Fibroblast of upper back skin (primary cell): ENCODE measurements around the gene MYO7B.

Experiments
- DNase-seq: peaks from one replicate; pipeline ENCODE4 v3.0.0-alpha.2; 2013

MYO7B gene

GRCh38 chr2:127685410-127686080 is 150.1 kb downstream of the MYO7B start:
- DNase-seq, result no peak
